ENCODE measurements around the gene PRR23E. TPM values are rescaled to one million over a fixed set of nuclear protein-coding genes. Genes with fewer than 3 reads are reported as not detected.

The PRR23E gene
- total RNA-seq, 1 experiment from 2014 or later = not detected

DNA sequence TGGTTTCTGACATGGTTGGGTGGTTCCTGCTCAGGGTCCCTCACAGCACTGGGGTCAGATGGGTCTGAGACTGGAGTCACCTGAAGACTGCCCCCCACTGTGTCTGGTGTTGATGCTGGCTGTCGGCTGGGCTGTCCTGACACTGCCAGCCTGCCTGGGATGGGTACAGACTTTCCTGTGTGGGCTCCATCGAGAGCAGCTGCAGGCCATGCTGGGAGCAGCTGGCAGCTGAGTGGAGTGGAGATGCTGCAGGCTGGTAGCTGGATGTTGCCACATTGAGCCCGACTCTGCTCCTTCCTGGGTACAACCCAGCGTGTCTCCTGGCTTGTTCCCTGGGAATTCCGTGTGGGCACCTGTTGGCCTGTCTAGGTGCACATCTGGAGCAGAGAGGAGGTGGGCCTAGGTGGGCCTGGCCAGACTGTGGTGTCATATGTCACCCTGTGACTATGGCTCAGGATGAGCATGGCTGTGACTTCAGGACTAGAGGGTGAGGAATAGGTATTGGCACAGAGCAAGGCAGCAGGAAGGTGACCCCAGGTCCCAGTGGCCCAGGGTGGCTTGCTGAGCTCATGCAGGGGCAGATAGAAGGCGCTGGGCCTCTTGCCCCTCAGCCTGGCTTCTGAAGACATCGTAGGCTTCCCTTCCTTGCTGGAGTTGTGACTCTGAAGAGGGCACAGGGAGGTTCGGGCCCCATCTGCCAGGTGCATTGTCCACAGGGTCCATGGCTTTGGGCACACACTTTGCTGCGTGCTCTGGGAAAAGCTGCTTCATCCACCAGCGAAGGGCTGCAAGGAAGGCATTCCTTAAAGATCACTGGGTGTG, 40.0 kb upstream of the PRR23E start:
- H3K4me3 Mint-ChIP-seq (ENCODE audit: unreplicated experiment) = no peak overlapping the region
- CTCF ChIA-PET = no interaction called here
- no peak for DNase-seq
- intact Hi-C loops (cut with micrococcal nuclease; ENCODE audit: unreplicated experiment) = no loop called here
- Histone ChIP-seq H3K9me3 (no peaks in the 10 kb centered on the region), H3K36me3 (ENCODE audit: control insufficient read depth, insufficient read depth, low read length) (no peaks in the 10 kb centered on the region), H3K4me1 (no peaks in the 10 kb centered on the region), H3K27me3 (replicated peaks; ENCODE audit: control insufficient read depth, insufficient read depth, low read length) (no peaks in the 10 kb centered on the region), H3K4me3 (ENCODE audit: low read depth, low read length) (no peak overlapping the region)
- no peaks in the 10 kb centered on the region for H3K36me3 Mint-ChIP-seq (ENCODE audit: insufficient read depth, unreplicated experiment)
- POLR2A ChIA-PET = no interaction called here
- H3K4me1 Mint-ChIP-seq (ENCODE audit: low read depth, unreplicated experiment) = no peaks in the 10 kb centered on the region
- no peaks in the 10 kb centered on the region for H3K9me3 Mint-ChIP-seq (ENCODE audit: unreplicated experiment)
- BruUV-seq (replicated peaks) = no TSS peak
- TF ChIP-seq, protein P1, sequence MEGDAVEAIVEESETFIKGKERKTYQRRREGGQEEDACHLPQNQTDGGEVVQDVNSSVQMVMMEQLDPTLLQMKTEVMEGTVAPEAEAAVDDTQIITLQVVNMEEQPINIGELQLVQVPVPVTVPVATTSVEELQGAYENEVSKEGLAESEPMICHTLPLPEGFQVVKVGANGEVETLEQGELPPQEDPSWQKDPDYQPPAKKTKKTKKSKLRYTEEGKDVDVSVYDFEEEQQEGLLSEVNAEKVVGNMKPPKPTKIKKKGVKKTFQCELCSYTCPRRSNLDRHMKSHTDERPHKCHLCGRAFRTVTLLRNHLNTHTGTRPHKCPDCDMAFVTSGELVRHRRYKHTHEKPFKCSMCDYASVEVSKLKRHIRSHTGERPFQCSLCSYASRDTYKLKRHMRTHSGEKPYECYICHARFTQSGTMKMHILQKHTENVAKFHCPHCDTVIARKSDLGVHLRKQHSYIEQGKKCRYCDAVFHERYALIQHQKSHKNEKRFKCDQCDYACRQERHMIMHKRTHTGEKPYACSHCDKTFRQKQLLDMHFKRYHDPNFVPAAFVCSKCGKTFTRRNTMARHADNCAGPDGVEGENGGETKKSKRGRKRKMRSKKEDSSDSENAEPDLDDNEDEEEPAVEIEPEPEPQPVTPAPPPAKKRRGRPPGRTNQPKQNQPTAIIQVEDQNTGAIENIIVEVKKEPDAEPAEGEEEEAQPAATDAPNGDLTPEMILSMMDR (IDR thresholded peaks at IDR 0.05; ENCODE audit: insufficient read depth in 1 of 2, low read depth in 1 of 2, low read length in 1 of 2, severe bottlenecking in 1 of 2, unreplicated experiment in 1 of 2) = no peak
- peaks cover 7% of the 10 kb centered on the region for H3K27me3 Mint-ChIP-seq (ENCODE audit: insufficient read depth, unreplicated experiment)
- no peak overlapping the region for H3K27ac Mint-ChIP-seq (ENCODE audit: unreplicated experiment)

DNA sequence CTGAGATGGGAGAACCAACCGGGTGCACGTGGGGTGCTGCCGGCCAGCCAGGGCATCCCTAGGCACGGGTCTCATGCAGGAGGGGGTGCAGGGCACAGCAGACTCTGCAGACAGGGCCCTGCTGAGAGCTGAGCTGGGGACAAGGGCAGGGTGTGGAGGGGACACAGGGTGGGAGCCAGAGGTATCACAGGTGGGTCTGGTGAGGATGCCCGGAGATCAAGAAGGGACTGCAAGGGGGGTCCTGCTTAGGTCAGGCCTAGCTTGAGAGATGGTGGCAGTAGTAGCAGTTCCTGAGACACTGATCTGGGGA, 39.5 kb upstream of the PRR23E start:
- CTCF ChIA-PET = no interaction called here
- H3K4me1 ChIP-seq = no peaks in the 10 kb centered on the region

DNA sequence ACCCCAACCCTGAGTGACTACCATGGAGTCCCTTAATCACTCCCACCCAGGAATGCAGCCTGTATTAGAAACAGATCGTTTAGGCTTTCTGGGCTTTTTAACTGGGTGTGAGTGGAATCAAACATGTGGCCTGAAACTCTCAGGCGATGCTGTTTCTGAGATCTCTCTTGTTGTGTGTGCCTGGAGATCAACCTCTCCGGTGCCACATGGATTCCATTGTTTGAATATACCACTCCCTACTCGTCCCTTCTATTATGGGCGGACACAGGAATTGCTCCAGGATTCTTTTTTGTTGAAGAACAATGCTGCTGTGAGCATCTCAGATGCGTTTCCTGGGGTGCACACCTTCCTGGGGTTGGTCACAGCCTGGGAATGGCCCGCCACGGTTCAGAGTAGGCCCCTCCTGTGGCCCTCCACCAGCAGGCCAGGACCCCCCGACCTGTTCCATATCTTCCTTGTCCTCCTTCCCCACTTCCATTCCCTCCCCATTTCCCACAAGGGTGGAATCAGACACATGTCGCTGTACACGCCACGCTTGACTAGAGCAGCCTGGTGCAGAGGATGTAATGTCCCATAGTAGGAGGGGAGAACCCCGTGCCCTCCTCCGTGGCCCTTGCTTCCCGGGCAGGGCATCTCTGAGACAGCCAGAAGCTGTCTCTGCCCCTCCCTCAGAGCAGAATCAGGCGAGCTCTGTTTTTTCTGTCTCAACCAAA, 36.4 kb upstream of the PRR23E start:
- intact Hi-C loops (cut with micrococcal nuclease; ENCODE audit: unreplicated experiment) = no loop called here
- DNase-seq = no peak
- TF ChIP-seq, protein P1 (IDR thresholded peaks at IDR 0.05; ENCODE audit: insufficient read depth in 1 of 2, low read depth in 1 of 2, low read length in 1 of 2, severe bottlenecking in 1 of 2, unreplicated experiment in 1 of 2) = no peak
- no TSS peak for BruUV-seq (replicated peaks)
- POLR2A ChIA-PET = no interaction called here
- Mint-ChIP-seq H3K36me3 (ENCODE audit: insufficient read depth, unreplicated experiment) (no peaks in the 10 kb centered on the region), H3K27me3 (ENCODE audit: insufficient read depth, unreplicated experiment) (no peaks in the 10 kb centered on the region), H3K27ac (ENCODE audit: unreplicated experiment) (no peak overlapping the region), H3K4me1 (ENCODE audit: low read depth, unreplicated experiment) (no peaks in the 10 kb centered on the region), H3K4me3 (ENCODE audit: unreplicated experiment) (no peak overlapping the region), H3K9me3 (ENCODE audit: unreplicated experiment) (no peaks in the 10 kb centered on the region)
- CTCF ChIA-PET = no interaction called here
- no peak overlapping the region for H3K4me3 ChIP-seq (ENCODE audit: low read depth, low read length)
- H3K36me3 ChIP-seq (ENCODE audit: control insufficient read depth, insufficient read depth, low read length) = no peaks in the 10 kb centered on the region
- H3K4me1 ChIP-seq = no peaks in the 10 kb centered on the region
- no peaks in the 10 kb centered on the region for H3K27me3 ChIP-seq (replicated peaks; ENCODE audit: control insufficient read depth, insufficient read depth, low read length)
- H3K9me3 ChIP-seq = no peaks in the 10 kb centered on the region

More for the DNA sequence above, 39.5 kb upstream of the PRR23E start:
- Histone ChIP-seq H3K27me3 (replicated peaks; ENCODE audit: control insufficient read depth, insufficient read depth, low read length) (no peaks in the 10 kb centered on the region), H3K36me3 (ENCODE audit: control insufficient read depth, insufficient read depth, low read length) (no peaks in the 10 kb centered on the region), H3K9me3 (no peaks in the 10 kb centered on the region), H3K4me3 (ENCODE audit: low read depth, low read length) (no peak overlapping the region)
- TF ChIP-seq, protein P1 (IDR thresholded peaks at IDR 0.05; ENCODE audit: insufficient read depth in 1 of 2, low read depth in 1 of 2, low read length in 1 of 2, severe bottlenecking in 1 of 2, unreplicated experiment in 1 of 2) = no peak
- no peak overlapping the region for H3K27ac Mint-ChIP-seq (ENCODE audit: unreplicated experiment)
- H3K9me3 Mint-ChIP-seq (ENCODE audit: unreplicated experiment) = no peaks in the 10 kb centered on the region
- no TSS peak for BruUV-seq (replicated peaks)
- no peak overlapping the region for H3K4me3 Mint-ChIP-seq (ENCODE audit: unreplicated experiment)
- intact Hi-C loops (cut with micrococcal nuclease; ENCODE audit: unreplicated experiment) = no loop called here
- POLR2A ChIA-PET = no interaction called here
- H3K27me3 Mint-ChIP-seq (ENCODE audit: insufficient read depth, unreplicated experiment) = peaks cover 7% of the 10 kb centered on the region
- no peak for DNase-seq
- H3K4me1 Mint-ChIP-seq (ENCODE audit: low read depth, unreplicated experiment) = no peaks in the 10 kb centered on the region
- H3K36me3 Mint-ChIP-seq (ENCODE audit: insufficient read depth, unreplicated experiment) = no peaks in the 10 kb centered on the region
